T-helper 2 cell (primary cell): ENCODE measurements around the gene VPS26C.

Source experiments
- DNase-seq, 5 experiments: peaks; one replicate each; pipeline versions ENCODE4 v3.0.0 to v3.0.0-alpha.2; 2012 to 2022

Gene VPS26C

DNA sequence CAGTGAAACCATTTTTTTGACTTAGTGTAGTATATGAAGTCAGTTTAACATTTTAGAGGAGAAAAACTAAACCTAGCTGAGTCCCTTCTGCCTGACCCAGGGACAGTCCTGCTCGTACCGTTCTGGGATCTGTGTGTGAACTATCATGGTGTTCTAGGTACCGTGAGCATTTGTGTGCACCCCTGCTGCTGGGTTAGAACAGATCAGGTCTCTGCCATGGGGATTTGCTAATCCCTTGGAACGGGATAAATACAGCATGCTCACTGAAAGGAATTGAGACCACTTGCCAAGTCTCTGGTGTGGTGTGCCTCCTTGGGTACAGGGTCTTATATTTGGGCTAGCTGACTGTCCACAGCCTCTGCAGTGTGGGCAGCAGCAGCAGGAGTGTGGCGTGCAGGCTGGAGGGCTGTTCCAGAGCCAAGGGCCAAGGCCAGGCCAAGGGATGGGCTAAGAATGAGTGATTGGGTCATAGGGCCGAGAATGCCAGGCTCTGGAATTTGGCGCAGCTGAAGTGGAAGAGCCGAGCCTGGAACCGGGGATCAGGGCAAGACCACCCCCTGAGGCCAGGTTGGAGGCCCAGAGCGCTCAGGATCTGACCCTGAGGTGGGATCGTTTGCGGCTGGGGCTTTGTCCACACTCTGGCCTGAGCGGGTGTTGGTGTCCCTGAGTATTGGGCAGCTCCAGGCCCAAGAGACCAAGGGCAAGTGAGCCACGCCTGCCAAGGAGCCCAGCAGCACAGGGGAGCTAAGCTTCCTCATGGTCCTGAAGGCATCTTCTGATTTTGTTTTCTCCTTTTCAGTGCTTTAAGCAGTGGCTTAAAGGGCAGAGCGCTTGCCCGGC lies 66.3 kb downstream of the VPS26C start:
- DNase-seq: no peak

- no peak for DNase-seq
Observed at GRCh38 chr21:37199057-37199924, 67.8 kb downstream of the VPS26C start.

- DNase-seq: no peak
Observed at GRCh38 chr21:37197746-37198145, 69.4 kb downstream of the VPS26C start.

DNA sequence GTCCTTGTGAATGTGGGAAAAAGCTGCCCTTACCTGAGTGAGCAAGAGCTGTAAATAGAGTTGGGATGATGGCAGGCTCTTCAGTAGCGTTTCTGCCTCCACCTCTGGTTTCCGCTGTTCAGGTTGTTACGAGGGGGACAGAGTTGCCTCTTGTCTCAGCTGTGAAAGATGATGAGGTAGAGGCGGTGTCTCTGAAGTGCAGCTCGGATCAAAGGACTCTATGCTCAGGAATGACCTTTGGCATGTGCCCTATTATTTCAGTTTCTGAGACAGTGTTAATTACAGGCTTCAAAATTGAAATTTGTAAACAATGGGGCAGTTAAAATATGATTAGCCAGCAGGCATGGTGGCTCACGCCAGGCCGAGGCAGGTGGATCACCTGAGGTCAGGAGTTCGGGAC lies 70.3 kb downstream of the VPS26C start:
- no peak for DNase-seq

DNA sequence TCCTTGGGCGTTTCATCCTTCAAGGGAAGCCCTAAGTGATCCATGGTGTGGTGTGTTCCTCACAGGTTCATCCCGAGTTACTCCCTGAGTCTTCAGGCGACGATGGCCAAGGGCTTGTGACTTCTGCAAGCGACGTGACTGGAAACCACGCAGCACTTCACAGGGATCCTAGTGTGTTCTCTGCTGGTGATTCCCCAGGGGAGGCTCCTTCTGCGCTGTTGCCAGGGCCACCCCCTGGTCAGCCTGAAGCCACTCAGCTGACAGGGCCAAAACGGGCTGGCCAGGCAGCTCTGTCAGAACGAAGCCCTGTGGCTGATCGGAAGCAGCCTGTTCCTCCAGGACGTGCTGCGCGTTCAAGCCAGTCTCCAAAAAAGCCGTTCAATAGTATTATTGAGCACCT lies 71.5 kb downstream of the VPS26C start:
- no peak for DNase-seq

DNA sequence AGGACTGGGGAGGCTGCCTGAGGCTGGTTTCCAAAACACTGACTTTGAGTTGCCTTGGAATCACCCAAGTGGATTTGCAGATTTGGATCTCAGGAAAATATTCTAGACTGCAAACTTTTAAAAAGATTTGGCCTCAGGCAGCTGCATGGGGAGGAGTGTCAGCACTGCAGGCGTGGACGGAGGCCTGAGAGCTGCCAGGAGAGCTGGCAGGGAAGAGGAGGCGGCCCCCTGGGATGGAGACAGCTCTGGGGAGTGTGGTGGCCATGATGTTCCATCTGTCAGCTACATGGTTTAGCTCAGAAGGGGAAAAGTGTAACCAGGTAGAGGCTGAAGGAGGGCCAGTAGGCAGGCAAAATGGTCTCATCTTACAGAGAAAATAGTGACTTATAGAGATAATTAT lies 72.1 kb downstream of the VPS26C start:
- DNase-seq: no peak

DNA sequence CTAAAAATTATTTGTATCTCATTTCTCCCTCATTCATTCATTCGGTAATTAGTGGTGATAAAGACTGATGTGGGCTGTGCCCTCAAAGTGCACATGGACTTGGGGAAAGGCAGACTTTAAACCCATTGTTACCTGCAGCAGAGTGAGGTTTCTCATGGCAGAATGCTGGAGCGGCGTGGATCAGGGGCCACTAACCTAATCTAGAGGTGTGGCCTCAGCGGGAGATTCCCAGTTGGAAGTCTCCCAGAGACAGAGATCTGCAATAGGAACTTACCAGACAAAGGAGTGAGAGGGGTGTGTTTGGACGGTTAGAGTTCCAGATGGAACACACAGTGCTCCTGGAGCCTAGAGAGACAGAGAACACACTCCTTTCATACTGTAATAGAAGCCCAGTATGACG lies 73.5 kb downstream of the VPS26C start:
- no peak for DNase-seq

- no peak for DNase-seq
Observed at GRCh38 chr21:37193006-37193405, 74.1 kb downstream of the VPS26C start.

DNA sequence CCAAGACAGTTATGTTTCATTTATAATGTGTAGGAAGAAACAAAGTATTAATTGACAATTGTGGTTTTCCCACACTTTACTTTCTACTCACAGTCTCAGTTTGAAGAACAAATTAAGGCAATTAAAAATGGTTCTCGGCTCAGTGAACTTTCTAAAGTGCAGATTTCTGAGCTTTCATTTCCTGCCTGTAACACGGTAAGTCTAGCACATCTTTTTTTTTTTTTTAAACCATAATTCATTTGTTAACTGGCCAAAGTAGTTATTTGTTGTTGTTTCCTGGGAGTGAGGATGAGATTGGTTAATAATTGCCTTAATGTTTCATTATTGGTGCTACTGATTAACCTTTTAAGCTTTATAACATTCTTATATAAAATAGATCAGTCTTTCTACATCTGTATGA lies 75.1 kb downstream of the VPS26C start:
- DNase-seq: no peak

- no peak for DNase-seq
Observed at GRCh38 chr21:37188825-37189224, 78.3 kb downstream of the VPS26C start.

GRCh38 chr21:37186983-37187382 lies 80.2 kb downstream of the VPS26C start:
- DNase-seq: peak in 1 of 5 experiments; percentile 57

GRCh38 chr21:37184784-37185593 lies 82.1 kb downstream of the VPS26C start:
- peak in 1 of 5 experiments; percentile 87 for DNase-seq

DNA sequence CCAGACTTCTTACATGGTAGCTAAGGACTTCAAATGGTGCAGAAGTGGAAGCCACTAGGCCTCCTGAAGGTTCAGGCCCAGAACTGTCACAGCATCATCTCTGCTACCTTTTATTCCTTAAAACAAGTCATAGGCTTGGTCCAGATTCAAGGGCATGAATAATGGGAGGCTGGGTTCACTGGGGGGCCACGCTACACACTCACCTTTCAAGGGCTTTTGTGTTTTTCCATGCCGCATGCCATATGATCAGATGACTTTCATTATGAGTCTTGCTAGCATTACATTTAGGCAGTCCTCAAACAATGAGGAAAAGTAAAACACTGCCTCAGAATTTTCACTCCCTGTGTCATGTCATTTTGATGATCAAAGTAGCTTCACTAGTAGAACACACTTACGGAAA lies 83.4 kb downstream of the VPS26C start:
- DNase-seq: peak in 1 of 5 experiments; percentile 33

DNA sequence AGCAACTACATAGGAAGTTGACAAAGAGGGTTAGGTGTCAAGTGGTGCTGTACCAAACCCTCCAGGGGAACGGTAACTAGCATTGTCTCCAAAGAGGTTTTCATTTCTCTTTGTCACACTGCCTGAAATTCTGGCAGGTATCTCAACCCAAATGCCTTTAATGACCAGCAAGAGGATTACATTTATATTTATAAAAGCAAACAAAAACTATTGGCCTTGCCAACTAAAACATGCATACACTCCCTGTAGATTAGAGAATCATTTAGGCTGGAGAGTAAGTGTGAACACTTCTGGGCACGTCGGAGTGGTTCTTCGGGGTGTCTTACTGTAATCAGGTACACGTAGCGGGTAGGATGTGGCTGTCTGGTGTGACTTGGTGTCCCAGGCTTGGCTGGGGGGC lies 84.9 kb downstream of the VPS26C start:
- no peak for DNase-seq

GRCh38 chr21:37181059-37181458 lies 86.1 kb downstream of the VPS26C start:
- DNase-seq: no peak

- DNase-seq: no peak
Observed at GRCh38 chr21:37176716-37177115, 90.4 kb downstream of the VPS26C start.
